Fibroblast of peridontal ligament (primary cell): ENCODE results near the gene STK35.
A peak's percentile ranks its signal among the peaks of the same experiment; 100 is the strongest.

Experiments
- DNase-seq: peaks from one replicate; pipeline ENCODE4 v3.0.0-alpha.2; 2010; ENCODE audit errors: extremely low read depth

Gene STK35

GRCh38 chr20:2101057-2101864, at the start of gene STK35:
STK35 (plus strand) TSS chr20:2101827; CDS start chr20:2101882, 55 bp downstream.
- DNase-seq, result no peak

- DNase-seq, result no peak
Observed at GRCh38 chr20:2051946-2052345, 49.7 kb upstream of the STK35 start.

- DNase-seq, result no peak
Observed at GRCh38 chr20:2052741-2053140, 48.9 kb upstream of the STK35 start.

- DNase-seq, result no peak
Observed at GRCh38 chr20:2053615-2054014, 48.0 kb upstream of the STK35 start.

- no peak for DNase-seq
Observed at GRCh38 chr20:2054911-2055310, 46.7 kb upstream of the STK35 start.

- DNase-seq, result no peak
Observed at GRCh38 chr20:2059411-2059810, 42.2 kb upstream of the STK35 start.

GRCh38 chr20:2065099-2065498, 36.5 kb upstream of the STK35 start:
- no peak for DNase-seq

- no peak for DNase-seq
Observed at GRCh38 chr20:2066461-2067122, 35.0 kb upstream of the STK35 start.

- no peak for DNase-seq
Observed at GRCh38 chr20:2080532-2081224, 20.9 kb upstream of the STK35 start.

- peak; percentile 69 for DNase-seq
Observed at GRCh38 chr20:2084703-2085102, 16.9 kb upstream of the STK35 start.

GRCh38 chr20:2086177-2086979, 15.2 kb upstream of the STK35 start:
- peak; percentile 34 for DNase-seq

- DNase-seq, result no peak
Observed at GRCh38 chr20:2086980-2087377, 14.6 kb upstream of the STK35 start.

GRCh38 chr20:2088891-2089290, 12.7 kb upstream of the STK35 start:
- peak; percentile 21 for DNase-seq

GRCh38 chr20:2089447-2089846, 12.2 kb upstream of the STK35 start:
- no peak for DNase-seq

GRCh38 chr20:2093159-2093781, 8.4 kb upstream of the STK35 start:
- DNase-seq, result no peak

GRCh38 chr20:2093883-2094282, 7.7 kb upstream of the STK35 start:
- no peak for DNase-seq

- peak; percentile 93 for DNase-seq
Observed at GRCh38 chr20:2101865-2102584, 398 bp downstream of the STK35 start.

- peak; percentile 43 for DNase-seq
Observed at GRCh38 chr20:2102585-2103460, 1.2 kb downstream of the STK35 start.

- DNase-seq, result peak; percentile 18
Observed at GRCh38 chr20:2103461-2104153, 2.0 kb downstream of the STK35 start.
